ENCODE measurements around the gene KCNK15.
A peak's percentile ranks its signal among the peaks of the same experiment; 100 is the strongest.

KCNK15 gene

DNA sequence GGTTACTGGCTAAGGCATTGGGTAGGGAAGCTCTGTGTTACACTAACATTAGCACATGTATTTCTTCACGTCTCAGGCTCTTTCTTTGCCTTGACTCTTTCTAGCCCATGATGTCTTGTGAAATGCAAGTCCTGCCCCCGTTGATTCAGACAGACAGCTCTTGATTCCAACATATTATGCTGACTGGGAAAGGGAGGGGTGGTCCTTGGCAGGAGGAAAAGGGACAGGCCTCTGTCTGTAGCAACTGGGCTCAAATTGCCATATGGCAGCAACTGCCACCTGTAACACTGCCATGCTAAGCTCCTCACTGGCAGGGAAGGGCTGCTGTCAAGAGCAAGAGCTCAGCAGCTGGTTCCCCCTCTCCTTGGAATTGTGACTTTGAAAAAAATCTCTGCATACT lies 5.7 kb upstream of the KCNK15 start:
- DNase-seq (ENCODE audit: low read depth): no peak
- TF ChIP-seq, protein P1, sequence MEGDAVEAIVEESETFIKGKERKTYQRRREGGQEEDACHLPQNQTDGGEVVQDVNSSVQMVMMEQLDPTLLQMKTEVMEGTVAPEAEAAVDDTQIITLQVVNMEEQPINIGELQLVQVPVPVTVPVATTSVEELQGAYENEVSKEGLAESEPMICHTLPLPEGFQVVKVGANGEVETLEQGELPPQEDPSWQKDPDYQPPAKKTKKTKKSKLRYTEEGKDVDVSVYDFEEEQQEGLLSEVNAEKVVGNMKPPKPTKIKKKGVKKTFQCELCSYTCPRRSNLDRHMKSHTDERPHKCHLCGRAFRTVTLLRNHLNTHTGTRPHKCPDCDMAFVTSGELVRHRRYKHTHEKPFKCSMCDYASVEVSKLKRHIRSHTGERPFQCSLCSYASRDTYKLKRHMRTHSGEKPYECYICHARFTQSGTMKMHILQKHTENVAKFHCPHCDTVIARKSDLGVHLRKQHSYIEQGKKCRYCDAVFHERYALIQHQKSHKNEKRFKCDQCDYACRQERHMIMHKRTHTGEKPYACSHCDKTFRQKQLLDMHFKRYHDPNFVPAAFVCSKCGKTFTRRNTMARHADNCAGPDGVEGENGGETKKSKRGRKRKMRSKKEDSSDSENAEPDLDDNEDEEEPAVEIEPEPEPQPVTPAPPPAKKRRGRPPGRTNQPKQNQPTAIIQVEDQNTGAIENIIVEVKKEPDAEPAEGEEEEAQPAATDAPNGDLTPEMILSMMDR (IDR thresholded peaks at IDR 0.05; ENCODE audit: control insufficient read depth, insufficient read depth, low read depth, low read length, missing control alignments): no peak

DNA sequence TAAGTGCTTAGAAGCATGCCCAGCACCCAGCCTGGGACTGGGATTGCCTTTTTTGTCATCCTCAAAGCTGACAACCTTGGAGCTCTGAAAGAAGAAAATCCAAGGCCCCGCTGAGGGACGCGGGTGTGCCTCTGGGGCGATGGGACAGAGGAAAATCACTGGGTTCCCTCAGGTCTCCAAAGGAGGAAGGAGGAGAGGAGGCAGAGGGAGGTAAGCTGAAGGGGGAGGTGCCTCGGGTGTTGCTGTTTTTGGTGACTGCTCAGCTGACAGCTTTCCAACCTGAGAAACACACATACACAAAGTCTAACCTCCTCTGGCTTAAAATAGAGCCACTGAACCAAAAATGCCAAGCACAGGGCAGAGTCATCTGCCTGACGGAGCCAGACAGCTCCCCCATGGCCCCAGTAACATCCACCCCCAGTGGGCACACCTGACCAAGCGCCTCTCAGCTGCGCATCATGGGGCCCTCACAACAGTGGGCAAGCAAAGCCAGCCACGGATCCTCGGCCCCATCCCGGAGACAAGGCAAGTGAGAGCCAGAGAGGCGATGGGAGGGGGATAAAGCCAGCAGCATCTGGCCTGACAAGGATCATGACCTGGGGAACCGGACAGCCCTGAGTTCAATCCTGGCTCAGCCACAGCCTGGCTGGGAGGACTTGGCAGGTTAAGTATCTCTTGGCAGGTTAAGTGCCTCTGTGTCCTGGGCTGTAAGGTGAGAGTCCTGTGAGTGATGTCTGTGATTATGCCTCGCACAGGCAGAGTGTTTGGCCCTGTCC lies 3.2 kb upstream of the KCNK15 start:
- TF ChIP-seq, protein P1 (IDR thresholded peaks at IDR 0.05; ENCODE audit: control insufficient read depth, insufficient read depth, low read depth, low read length, missing control alignments): no peak
- no peak for DNase-seq (ENCODE audit: low read depth)

More for the DNA sequence above, 5.7 kb upstream of the KCNK15 start:
- no peak overlapping the region for H3K4me3 ChIP-seq (ENCODE audit: control insufficient read depth, low read depth, low read length)

DNA sequence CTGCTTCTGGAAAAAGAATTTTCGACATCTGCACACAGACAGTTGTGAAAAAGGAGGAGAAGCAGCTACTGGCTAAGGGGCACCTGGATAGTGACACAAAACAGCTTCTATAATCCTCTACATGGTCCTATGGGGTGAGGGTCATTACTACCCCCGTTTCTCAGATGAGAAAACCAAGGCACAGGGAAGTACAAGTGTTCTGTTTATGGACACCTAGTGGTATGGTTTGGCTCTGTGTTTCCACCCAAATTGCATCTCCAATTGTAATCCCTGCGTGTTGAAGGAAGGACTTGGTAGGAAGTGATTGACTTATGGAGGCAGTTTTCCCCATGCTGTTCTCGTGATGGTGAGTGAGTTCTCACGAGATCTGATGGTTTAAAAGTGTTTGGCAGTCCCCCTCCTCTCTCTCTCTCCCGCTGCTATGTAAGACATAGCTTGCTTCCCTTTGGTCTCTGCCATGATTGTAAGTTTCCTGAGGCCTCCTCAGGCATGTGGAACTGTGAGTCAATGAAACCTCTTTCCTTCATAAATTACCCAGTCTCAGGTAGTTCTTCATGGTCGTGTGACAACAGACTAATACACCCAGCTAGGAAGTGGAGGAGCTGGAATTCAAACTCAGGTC lies 2.5 kb upstream of the KCNK15 start:
- H3K4me3 ChIP-seq (ENCODE audit: control insufficient read depth, low read depth, low read length): no peak overlapping the region

More for the DNA sequence above, 3.2 kb upstream of the KCNK15 start:
- H3K4me3 ChIP-seq (ENCODE audit: control insufficient read depth, low read depth, low read length): no peak overlapping the region

DNA sequence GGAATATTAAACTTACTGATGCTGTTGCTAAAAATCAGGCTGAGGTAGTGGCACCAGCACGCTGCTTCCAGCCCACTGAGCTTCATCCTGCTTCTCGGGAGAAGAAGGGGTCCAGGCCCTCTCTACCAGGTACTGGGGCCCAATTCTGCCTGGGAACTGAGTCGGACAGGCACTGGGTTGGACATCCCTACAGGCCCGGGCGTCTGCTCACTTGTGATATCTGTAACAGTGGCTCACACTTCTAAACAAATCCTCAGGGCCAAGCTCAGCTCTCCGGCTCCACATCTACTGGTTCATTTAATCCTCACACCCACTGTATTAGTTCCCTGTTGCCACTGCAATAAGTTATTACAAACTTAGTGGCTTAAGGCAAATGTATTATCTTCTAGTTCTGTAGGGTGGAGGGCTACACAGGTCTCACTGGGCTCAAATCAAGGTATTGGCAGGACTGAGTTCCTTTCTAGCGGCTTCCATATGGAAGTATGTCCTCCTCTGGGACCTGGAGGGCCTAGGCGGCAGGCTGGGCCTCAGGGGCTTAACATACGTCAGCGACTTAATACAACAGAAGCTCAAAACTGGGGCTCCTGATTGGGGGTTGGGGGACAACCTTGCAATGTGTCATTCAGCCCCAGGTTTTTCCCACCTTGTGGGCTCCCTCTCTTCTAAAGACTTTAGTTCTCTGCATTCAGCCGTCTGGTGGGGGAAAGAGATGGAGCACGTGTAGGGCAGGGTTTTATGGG lies 1.6 kb upstream of the KCNK15 start:
- DNase-seq (ENCODE audit: low read depth): no peak
- TF ChIP-seq, protein P1 (IDR thresholded peaks at IDR 0.05; ENCODE audit: control insufficient read depth, insufficient read depth, low read depth, low read length, missing control alignments): no peak
- no peak overlapping the region for H3K4me3 ChIP-seq (ENCODE audit: control insufficient read depth, low read depth, low read length)

More for the DNA sequence above, 2.5 kb upstream of the KCNK15 start:
- TF ChIP-seq, protein P1 (IDR thresholded peaks at IDR 0.05; ENCODE audit: control insufficient read depth, insufficient read depth, low read depth, low read length, missing control alignments): no peak
- no peak for DNase-seq (ENCODE audit: low read depth)

DNA sequence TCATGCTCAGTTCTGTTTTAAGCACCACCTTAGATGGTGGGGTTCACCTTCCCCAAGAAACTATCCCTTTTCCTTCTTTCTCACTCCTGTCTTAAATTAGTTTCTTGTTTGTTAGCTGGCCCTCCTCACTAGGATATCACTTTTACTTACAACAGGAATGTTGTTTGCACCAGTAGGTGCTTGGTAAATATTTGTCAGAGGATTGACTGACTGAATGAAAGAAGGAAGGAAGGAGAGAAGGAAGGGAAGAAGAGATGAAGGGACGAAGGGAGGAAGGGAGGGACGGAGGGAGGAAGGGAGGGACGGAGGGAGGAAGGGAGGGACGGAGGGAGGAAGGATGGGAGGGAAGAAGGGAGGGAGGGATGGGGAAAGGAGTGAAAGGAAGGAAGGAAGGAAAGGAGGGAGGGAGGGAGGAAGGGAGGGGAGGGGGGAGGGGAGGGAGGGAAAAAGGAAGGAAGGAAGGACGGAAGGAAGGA lies 505 bp upstream of the KCNK15 start:
- no peak overlapping the region; the same call in 1 of the 2 replicates for H3K4me3 ChIP-seq (ENCODE audit: control insufficient read depth, low read depth, low read length)
- DNase-seq (ENCODE audit: low read depth): no peak
- TF ChIP-seq, protein P1 (IDR thresholded peaks at IDR 0.05; ENCODE audit: control insufficient read depth, insufficient read depth, low read depth, low read length, missing control alignments): no peak

DNA sequence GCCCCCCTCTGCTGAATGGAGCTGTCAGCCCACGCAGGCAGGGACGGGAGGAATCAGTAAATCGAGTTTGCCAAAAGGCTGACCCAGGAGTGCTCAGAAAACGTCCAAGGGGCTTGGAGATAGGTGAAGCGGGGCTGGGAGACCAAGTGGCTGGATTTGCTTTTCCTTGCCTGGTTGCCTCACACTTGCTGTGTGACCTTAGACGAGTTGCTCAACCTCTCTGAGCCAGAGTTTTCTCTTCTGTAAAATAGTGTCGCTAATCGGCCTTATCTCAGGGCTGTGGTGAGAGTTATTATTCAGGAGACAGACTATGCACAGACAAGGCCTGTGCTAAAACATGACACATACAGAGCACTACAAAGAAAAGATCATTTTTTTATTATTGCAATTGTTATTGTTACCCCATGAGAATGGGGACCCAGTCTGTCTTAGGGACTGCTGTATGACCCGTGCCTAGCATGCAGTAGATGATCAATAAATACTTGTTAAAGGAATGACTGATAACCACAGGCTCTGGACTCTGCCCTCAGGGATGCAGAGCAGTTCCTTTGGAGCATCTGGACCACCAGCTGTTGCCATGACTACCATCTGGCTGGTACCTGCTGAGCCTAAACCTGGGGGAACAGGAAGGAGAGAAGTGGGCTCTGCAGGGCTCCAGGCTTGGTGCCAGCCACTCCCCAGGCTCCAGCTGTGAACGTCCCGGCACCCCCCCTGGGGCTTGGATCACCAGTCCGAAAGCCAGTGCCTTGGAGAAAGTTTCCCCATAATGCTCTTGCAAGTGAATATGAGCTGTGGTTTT lies 901 bp downstream of the KCNK15 start:
- peak overlapping the region; percentile 49 for H3K4me3 ChIP-seq (ENCODE audit: control insufficient read depth, low read depth, low read length)
- DNase-seq (ENCODE audit: low read depth): no peak
- TF ChIP-seq, protein P1 (IDR thresholded peaks at IDR 0.05; ENCODE audit: control insufficient read depth, insufficient read depth, low read depth, low read length, missing control alignments): no peak
